GM12891 (cell line): ENCODE results near the gene GRIK4.

ENCODE experiments used
- PAX5 ChIP-seq: IDR thresholded peaks from 2 replicates; pipeline ENCODE4 v1.6.1; 2011; ENCODE audit warnings: low read length, moderate library complexity, mild to moderate bottlenecking; ENCODE audit not compliant: insufficient read depth, severe bottlenecking
- POLR2A ChIP-seq: IDR thresholded peaks from 2 replicates; pipeline ENCODE4 v1.6.1; 2011; ENCODE audit warnings: low read depth, low read length, control low read depth
- POLR2AphosphoS5 ChIP-seq: IDR thresholded peaks from 2 replicates; pipeline ENCODE4 v1.6.1; 2011; ENCODE audit warnings: low read depth, low read length, control low read depth
- SPI1 ChIP-seq: IDR thresholded peaks from 2 replicates; pipeline ENCODE4 v1.6.1; 2011; ENCODE audit warnings: low read depth, low read length, control low read depth
- TAF1 ChIP-seq: IDR thresholded peaks from 2 replicates; pipeline ENCODE4 v1.6.1; 2011; ENCODE audit warnings: low read depth, low read length, control low read depth

GRCh38 chr11:120538707-120539106, 27.2 kb downstream of the GRIK4 start:
- TF ChIP-seq POLR2A = no peak
- no peak for TF ChIP-seq SPI1
- TF ChIP-seq POLR2AphosphoS5 = no peak
- TF ChIP-seq TAF1 = no peak
- TF ChIP-seq PAX5 = no peak
